Stimulated activated CD4-positive, alpha-beta T cell treated with anti-CD3 and anti-CD28 coated beads, Interleukin-4, amount 100 ng/mL, for 4 hours (primary cell): Measurements from ENCODE around the gene LPCAT2.

ENCODE experiments used
- DNase-seq, 2 experiments: peaks; one replicate each; pipeline ENCODE4 v3.0.0-alpha.2; 2020

The LPCAT2 gene

GRCh38 chr16:55481023-55481422 is 27.8 kb upstream of the LPCAT2 start:
- no peak for DNase-seq

GRCh38 chr16:55482056-55482455 is 26.8 kb upstream of the LPCAT2 start:
- no peak for DNase-seq

GRCh38 chr16:55487048-55487803 is 21.6 kb upstream of the LPCAT2 start:
- no peak for DNase-seq

- DNase-seq, result no peak
These were observed 20.6 kb upstream of the LPCAT2 start for GRCh38 chr16:55488306-55488705.

DNA sequence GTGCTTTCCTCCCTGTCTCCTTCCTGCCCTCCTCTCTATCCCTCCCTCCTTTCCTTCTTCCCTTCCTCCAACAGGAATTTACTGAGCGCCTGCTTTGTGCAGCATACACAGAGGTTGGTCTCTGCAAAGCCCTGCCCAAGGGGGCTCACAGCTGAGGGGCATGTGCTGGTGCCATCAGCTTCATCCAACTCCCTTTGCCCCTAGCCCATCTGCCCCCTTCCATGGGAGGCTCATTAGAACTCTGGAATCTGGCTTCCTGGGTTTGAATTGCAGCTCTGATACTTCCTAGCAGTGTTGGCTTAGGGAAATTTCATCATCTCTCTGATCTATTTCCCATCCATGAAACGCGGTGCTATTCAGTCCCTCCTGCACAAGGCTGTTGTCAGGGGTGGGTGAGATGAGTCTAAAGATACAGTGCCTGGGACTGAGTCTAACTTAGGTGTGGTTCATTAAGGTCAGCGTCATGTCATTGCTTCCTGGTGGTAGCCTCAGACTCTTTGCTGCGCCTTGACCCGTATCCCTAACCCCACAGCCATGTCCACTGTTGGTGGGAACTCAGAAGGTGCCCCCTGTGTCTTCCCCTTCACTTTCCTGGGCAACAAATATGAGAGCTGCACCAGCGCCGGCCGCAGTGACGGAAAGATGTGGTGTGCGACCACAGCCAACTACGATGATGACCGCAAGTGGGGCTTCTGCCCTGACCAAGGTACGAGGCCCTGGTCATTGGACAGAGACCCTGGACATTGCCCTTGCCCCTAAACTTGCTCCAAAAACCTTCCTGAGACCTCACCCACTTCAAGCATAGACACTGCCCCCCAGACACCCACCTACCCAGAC is 19.5 kb upstream of the LPCAT2 start:
- DNase-seq, result no peak

- no peak for DNase-seq
These were observed 19.0 kb upstream of the LPCAT2 start for GRCh38 chr16:55489956-55490265.

DNA sequence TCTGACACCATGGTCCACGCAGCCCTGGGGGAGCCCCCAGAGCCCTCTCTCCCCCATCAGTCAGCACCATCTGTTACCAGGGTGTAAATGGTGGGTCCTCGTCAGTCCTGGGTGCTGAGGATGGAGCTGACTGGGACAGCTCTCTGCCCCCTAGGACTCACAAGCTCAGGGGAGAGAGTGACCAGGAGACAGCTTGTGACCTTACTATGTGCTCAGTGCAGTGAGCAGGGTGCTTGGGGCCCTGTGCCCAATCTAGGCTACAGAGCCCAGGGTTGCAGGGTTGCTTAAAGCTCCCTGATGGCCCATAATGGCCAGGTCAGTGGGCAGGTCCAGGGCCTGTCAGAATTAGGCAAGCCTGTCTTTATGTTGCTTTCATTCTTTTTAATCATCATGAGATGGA is 18.6 kb upstream of the LPCAT2 start:
- no peak for DNase-seq

GRCh38 chr16:55491691-55492090 is 17.2 kb upstream of the LPCAT2 start:
- DNase-seq, result no peak

DNA sequence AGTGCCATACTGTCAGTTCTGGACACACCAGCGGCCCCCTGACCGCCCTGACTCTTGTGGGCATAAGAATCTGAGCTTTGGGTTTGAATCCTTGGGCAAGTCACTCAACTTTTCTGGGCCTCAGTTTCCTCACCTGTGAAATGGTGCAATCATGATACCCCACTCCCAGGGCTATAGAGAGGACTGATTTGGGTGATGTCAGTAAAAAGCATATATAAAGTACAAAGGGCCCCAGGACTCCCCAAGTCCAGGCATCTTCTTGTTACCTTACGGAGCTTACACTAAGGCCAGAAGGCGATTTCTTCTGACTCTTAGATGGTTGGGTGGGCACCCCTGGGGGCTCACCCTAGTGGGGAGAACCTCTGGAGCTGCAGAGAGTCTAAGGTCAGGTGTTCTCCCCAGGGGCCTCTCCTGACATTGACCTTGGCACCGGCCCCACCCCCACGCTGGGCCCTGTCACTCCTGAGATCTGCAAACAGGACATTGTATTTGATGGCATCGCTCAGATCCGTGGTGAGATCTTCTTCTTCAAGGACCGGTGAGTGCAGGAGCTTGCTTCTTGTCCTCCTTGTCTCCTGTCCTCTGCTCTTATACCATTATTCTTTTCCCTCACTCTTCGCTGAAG is 16.0 kb upstream of the LPCAT2 start:
- DNase-seq, result no peak

DNA sequence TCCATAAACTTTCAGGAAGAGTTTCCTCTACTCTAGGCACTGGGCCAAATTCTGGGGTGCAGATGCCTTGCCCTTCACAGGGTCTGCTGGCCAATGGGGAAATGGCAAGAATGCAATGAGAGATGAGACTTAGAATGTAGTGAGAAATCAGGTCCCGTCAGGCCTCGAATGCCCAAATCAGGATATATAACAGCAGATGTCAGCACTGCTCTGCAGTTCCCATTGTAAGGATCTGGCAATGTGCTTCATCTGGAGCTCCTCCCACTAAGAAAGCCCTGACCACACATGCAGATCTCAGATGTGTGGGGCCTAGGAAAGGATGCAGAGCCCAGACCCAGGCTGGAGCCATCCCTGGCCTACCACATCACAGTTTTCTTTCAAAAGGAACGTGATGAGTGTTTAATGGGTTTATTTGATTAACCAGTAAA is 13.9 kb upstream of the LPCAT2 start:
- DNase-seq, result no peak

GRCh38 chr16:55495616-55496289 is 13.1 kb upstream of the LPCAT2 start:
- no peak for DNase-seq

- no peak for DNase-seq
These were observed 12.2 kb upstream of the LPCAT2 start for GRCh38 chr16:55496509-55497145.

DNA sequence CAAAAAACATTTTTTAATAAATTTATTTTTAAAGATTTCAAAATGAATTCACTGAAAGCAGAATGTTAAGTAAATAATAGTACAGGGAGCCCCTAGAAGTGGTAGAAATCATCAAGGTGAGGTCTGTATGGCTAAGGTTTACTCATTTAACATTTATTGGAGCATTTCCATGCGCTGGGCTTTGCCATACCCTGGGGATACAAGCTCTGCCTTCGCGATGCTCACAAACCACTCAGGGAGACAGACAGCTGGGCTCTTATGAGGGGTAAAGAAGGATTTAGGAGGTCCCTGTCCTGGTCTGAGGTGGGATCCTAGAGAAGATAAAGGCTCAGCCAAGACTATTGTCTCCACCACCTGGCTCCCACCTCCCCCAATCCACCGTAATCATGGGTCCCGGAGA is 11.3 kb upstream of the LPCAT2 start:
- no peak for DNase-seq

DNA sequence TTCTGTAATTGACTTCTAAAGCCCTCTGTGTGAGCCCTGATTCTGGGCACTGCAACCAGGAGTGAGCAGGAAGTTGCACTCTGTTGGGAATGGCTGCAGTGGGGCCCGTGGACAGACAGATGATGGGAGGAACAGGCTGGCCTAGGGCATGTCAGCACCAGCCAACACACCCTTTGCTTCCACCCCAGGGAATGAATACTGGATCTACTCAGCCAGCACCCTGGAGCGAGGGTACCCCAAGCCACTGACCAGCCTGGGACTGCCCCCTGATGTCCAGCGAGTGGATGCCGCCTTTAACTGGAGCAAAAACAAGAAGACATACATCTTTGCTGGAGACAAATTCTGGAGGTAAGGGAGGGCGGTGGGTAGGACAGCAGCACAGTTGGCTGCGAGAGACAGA is 10.8 kb upstream of the LPCAT2 start:
- DNase-seq, result no peak

DNA sequence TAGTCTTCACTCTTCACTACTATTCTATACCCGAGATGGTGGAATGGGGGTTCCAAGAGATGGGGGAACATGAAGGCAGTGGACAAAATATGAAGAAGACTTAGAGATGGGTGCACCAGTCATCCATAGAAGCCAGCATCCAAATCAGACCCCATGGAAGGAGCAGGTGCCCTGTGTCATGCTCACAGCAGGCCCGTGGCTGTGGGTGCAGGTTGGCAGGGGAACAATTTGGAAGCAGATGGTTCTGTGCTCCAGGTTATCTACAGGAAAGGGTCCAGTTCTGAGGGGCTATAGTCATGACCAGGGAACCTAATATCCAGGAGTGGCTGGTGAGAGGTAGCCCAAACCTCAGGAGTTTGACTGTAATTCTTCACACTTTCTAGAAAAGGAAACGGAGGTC is 9.6 kb upstream of the LPCAT2 start:
- no peak for DNase-seq

DNA sequence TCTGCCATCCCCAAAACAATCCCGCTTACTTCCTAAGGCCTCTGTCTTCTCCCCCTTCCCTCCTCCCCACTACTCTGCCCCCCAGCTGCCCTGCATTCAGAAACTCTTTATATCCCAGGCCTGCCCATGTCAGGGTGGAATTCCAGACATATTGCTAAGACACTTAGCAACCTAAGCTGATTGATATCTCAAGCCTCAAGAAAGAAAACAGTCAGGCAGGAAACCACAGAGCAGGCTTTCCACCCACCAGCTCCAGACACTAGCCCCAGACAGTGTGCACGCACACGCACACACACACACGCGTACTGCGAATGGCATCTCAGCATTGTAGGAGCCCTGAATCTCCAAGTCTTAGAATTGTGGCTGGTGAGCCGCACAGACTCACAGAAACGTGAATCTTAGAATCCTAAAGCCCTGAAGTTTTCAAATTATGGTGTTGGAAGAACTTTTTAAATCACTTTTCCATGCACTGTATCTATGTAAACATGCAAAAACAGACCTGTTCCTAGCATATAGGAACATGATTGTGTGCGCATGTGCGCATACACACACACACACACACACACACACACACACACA is 8.8 kb upstream of the LPCAT2 start:
- DNase-seq, result no peak

DNA sequence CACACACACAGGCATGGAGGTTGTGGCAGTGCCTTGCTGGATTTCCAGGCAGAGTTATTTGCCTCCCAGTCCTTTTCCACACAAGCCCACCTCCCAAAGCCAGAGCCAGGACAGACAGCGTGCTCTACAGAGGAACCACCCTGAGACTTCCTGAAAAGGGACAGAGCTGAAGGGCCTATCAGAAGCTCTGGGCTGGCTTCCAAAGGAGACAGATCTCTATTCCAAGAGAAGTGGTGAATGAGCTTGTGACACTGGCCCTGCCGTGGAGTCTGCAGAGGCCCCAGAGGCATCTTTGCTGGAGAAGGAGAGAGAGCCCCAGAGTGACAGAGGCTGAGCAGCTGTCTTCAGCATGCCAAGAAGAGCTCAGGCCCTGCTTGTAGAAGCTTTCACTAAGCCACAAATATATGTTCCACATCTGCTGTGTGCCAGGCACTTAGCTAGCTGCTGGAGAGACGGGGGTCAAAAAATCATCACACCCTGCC is 8.3 kb upstream of the LPCAT2 start:
- no peak for DNase-seq

DNA sequence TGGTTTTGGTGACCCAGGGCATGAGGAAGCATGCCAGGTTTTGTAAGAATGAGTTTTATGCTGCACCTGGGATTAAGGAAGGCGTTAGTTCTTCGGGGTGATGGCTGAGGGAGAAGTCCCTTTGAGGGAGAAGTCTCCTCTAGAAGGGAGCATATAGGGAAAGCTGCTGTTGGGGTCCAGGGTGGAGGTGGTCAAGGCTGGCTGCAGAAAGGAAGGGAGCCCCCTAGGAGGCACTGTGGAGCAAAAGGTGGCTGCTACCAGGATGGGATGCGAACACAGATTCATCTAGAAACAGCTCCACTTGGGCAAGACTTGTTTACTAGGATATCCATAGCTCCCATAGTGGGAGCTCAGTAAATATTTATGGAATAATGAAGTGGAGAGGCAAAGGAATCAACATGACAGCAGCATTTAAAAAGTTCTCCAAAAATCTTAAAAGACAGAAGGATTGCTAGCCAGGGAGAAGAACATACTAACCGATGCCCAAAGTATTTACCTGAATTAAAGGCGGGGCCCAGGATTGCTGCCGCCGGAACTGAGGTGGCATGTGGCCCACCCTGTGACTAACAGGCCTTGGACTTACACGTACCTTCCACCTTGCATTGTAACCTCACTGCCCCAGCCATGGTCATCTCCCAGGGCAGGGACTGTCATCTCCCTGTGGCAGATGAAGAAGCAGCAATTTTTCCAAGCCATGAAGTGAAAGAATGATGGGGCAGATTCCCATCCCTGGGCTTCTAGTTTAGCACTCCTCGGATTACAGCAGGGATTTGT is 7.1 kb upstream of the LPCAT2 start:
- no peak for DNase-seq

GRCh38 chr16:55502801-55503366 is 6.0 kb upstream of the LPCAT2 start:
- no peak for DNase-seq

- DNase-seq, result no peak
These were observed 4.9 kb upstream of the LPCAT2 start for GRCh38 chr16:55503726-55504550.
